ENCODE results near the gene AGAP3.

The AGAP3 gene

DNA sequence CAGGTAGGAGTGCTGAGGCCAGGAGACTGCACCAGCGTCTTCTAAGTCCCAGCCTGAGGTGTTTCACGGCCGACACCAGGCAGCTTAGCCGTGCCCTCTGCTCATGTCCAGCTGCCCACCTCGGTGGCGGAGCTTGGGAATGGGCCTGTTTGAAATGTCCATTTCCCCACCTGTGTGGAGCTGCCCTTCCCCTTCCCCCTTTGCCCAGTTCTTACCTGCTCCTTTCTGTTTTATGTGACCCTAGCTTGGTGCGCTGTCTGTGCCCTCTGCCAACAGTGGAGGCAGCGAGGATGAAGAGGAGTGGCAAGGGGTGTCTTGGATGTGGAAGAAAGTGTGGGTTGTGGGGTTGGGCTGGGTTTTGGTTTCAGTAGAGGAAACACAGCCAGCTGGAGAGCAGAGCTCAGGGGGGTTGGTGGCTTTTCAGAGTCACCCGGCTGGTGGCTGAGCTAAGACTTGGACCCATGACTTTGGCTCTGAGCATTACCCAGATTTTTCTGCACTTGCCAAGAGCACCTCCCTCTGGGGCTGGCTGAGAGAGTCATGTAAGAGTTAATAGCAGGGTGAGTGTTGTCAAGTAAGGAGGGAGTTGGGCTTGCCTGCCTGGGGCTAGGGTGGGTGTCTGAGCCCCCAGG lies 43.8 kb downstream of the AGAP3 start:
- ATAC-seq (ENCODE audit: insufficient read depth, low read depth) (peak; percentile 43; the same call in 2 of the 3 replicates), DNase-seq (no peak)
- no peak overlapping the region for H2AFZ ChIP-seq (ENCODE audit: low read depth, low read length)
- H3K36me3 ChIP-seq (ENCODE audit: insufficient read depth, low read length) = peaks cover 37% of the 10 kb centered on the region
- H3K9me3 ChIP-seq (ENCODE audit: insufficient read depth, low read length, severe bottlenecking) = no peaks in the 10 kb centered on the region
- H4K20me1 ChIP-seq (ENCODE audit: insufficient read depth, low read length) = peaks cover 3% of the 10 kb centered on the region
- no peaks in the 10 kb centered on the region for H3K27me3 ChIP-seq (ENCODE audit: insufficient read depth, low read length, poor library complexity)
- no peak for TF ChIP-seq EZH2 (IDR thresholded peaks at IDR 0.05; ENCODE audit: borderline replicate concordance, low read depth, low read length, severe bottlenecking)
- no peak for TF ChIP-seq CTCF (IDR thresholded peaks at IDR 0.05; ENCODE audit: borderline replicate concordance, extremely low read depth, low read length, poor library complexity, severe bottlenecking)
- H3K4me1 ChIP-seq (ENCODE audit: insufficient read depth, low read length) = no peaks in the 10 kb centered on the region
- H3K4me2 ChIP-seq (ENCODE audit: insufficient read depth, low read length) = no peak overlapping the region
- no peaks in the 10 kb centered on the region for H3K79me2 ChIP-seq (ENCODE audit: insufficient read depth, low read length)
- H3K4me3 ChIP-seq (ENCODE audit: low read depth in 1 of 2, low read length in 2 of 2) = no peak overlapping the region
- no peak overlapping the region for H3K9ac ChIP-seq (ENCODE audit: low read depth, low read length)
- H3K27ac ChIP-seq (ENCODE audit: low read length) = no peak overlapping the region

DNA sequence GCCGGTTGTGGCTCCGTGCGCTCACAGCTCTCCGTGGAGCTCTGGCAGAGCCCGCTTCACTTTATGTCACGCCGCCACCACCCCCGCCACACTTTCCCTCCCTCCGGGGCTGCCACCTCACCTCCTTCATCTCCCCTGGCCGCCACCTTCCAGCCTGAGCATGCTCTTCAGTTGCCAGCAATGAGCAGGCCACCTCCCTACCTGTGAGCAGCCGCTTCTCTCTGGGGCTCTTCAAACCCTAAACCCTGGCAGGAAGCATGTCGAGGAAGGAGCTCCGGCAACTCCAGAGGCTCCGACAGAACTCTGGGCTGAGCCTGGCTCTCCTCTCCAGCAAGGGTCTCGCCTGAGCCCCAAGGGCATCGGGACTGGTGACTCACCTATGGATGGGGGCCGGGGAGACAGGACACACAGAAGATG lies 44.5 kb downstream of the AGAP3 start:
- Histone ChIP-seq H4K20me1 (ENCODE audit: insufficient read depth, low read length) (no peaks in the 10 kb centered on the region; the same call in 1 of the 2 replicates), H3K9me3 (ENCODE audit: insufficient read depth, low read length, severe bottlenecking) (no peaks in the 10 kb centered on the region)

DNA sequence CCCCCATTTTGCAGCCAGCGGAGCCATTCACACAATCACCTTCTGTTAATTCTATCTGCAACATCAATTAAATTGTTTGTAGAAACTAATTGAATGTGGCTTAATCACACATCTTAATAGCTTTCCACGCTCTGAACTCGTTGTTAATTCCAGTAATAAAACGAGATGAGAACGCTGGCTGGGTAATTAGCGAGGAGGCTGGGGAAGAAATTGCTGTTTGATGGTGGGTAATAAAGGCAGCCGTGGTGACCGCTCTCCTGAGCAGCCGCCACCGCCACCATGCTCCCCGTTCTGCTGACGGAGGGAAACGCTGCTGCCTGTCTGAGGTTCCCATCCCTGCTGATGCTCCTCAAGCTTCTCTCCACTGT lies 44.9 kb downstream of the AGAP3 start:
- DNase-seq (no peak), ATAC-seq (ENCODE audit: insufficient read depth, low read depth) (no peak)
- H3K4me2 ChIP-seq (ENCODE audit: insufficient read depth, low read length) = no peak overlapping the region
- no peak overlapping the region for H2AFZ ChIP-seq (ENCODE audit: low read depth, low read length)
- no peak overlapping the region for H3K9ac ChIP-seq (ENCODE audit: low read depth, low read length)
- no peaks in the 10 kb centered on the region; the same call in 1 of the 2 replicates for H4K20me1 ChIP-seq (ENCODE audit: insufficient read depth, low read length)
- H3K27me3 ChIP-seq (ENCODE audit: insufficient read depth, low read length, poor library complexity) = no peaks in the 10 kb centered on the region
- no peaks in the 10 kb centered on the region for H3K79me2 ChIP-seq (ENCODE audit: insufficient read depth, low read length)
- H3K4me1 ChIP-seq (ENCODE audit: insufficient read depth, low read length) = no peaks in the 10 kb centered on the region
- H3K4me3 ChIP-seq (ENCODE audit: low read depth in 1 of 2, low read length in 2 of 2) = no peak overlapping the region
- TF ChIP-seq CTCF (IDR thresholded peaks at IDR 0.05; ENCODE audit: borderline replicate concordance, extremely low read depth, low read length, poor library complexity, severe bottlenecking) = no peak
- no peak for TF ChIP-seq EZH2 (IDR thresholded peaks at IDR 0.05; ENCODE audit: borderline replicate concordance, low read depth, low read length, severe bottlenecking)
- peaks cover 45% of the 10 kb centered on the region for H3K36me3 ChIP-seq (ENCODE audit: insufficient read depth, low read length)
- no peaks in the 10 kb centered on the region for H3K9me3 ChIP-seq (ENCODE audit: insufficient read depth, low read length, severe bottlenecking)
- H3K27ac ChIP-seq (ENCODE audit: low read length) = no peak overlapping the region

More for the DNA sequence above, 44.5 kb downstream of the AGAP3 start:
- Histone ChIP-seq H3K4me1 (ENCODE audit: insufficient read depth, low read length) (no peaks in the 10 kb centered on the region), H3K27ac (ENCODE audit: low read length) (no peak overlapping the region), H3K9ac (ENCODE audit: low read depth, low read length) (no peak overlapping the region), H3K36me3 (ENCODE audit: insufficient read depth, low read length) (peaks cover 41% of the 10 kb centered on the region), H3K4me3 (ENCODE audit: low read depth in 1 of 2, low read length in 2 of 2) (no peak overlapping the region), H3K27me3 (ENCODE audit: insufficient read depth, low read length, poor library complexity) (no peaks in the 10 kb centered on the region), H2AFZ (ENCODE audit: low read depth, low read length) (no peak overlapping the region), H3K79me2 (ENCODE audit: insufficient read depth, low read length) (no peaks in the 10 kb centered on the region), H3K4me2 (ENCODE audit: insufficient read depth, low read length) (no peak overlapping the region)
- TF ChIP-seq CTCF (IDR thresholded peaks at IDR 0.05; ENCODE audit: borderline replicate concordance, extremely low read depth, low read length, poor library complexity, severe bottlenecking) = no peak
- no peak for TF ChIP-seq EZH2 (IDR thresholded peaks at IDR 0.05; ENCODE audit: borderline replicate concordance, low read depth, low read length, severe bottlenecking)
- ATAC-seq (ENCODE audit: insufficient read depth, low read depth) (no peak), DNase-seq (no peak)

Data from DND-41 (cell line).